ENCODE results near the gene C10orf67. TPM values are rescaled to one million over a fixed set of nuclear protein-coding genes. Genes with fewer than 3 reads are reported as not detected.

Gene C10orf67
- total RNA-seq, 1 experiment from 2014 or later, result 0.13 TPM

DNA sequence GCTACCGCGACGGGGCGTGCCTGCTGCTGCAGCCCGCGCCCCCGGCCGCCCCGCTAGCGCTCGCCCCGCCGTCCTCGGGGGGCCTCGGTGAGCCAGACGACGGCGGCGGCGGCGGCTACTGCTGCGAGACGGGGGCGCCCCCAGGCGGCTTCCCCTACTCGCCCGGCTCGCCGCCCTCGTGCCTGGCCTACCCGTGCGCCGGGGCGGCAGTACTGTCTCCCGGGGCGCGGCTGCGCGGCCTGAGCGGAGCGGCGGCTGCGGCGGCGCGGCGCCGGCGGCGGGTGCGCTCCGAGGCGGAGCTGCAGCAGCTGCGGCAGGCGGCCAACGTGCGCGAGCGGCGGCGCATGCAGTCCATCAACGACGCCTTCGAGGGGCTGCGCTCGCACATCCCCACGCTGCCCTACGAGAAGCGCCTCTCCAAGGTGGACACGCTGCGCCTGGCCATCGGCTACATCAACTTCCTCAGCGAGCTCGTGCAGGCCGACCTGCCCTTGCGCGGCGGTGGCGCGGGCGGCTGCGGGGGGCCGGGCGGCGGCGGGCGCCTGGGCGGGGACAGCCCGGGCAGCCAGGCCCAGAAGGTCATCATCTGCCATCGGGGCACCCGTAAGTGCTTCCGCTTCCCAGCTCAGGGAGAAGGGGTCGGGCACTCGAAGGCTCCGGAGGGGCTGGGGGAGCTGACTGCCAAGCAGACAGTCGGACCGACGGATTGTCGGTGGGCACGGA is 151.7 kb downstream of the C10orf67 start:
- no peaks in the 10 kb centered on the region for H3K36me3 ChIP-seq (ENCODE audit: insufficient read depth, low read length, poor library complexity, severe bottlenecking)
- ChIA-PET CTCF (interaction anchor here (0.7 kb wide), 1 partner anchor 52 kb away, joined by 3 read pairs; no protein-coding TSS in a partner anchor), POLR2A (ENCODE audit: low non-redundant PET) (no interaction called here)
- no TSS peak for BruUV-seq (replicated peaks)
- TF ChIP-seq, protein P1, sequence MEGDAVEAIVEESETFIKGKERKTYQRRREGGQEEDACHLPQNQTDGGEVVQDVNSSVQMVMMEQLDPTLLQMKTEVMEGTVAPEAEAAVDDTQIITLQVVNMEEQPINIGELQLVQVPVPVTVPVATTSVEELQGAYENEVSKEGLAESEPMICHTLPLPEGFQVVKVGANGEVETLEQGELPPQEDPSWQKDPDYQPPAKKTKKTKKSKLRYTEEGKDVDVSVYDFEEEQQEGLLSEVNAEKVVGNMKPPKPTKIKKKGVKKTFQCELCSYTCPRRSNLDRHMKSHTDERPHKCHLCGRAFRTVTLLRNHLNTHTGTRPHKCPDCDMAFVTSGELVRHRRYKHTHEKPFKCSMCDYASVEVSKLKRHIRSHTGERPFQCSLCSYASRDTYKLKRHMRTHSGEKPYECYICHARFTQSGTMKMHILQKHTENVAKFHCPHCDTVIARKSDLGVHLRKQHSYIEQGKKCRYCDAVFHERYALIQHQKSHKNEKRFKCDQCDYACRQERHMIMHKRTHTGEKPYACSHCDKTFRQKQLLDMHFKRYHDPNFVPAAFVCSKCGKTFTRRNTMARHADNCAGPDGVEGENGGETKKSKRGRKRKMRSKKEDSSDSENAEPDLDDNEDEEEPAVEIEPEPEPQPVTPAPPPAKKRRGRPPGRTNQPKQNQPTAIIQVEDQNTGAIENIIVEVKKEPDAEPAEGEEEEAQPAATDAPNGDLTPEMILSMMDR (conservative IDR thresholded peaks at IDR 0.05; ENCODE audit: low read depth, low read length), result no peak
- no peak for TF ChIP-seq EZH2 (IDR thresholded peaks at IDR 0.05; ENCODE audit: borderline replicate concordance, low read depth, low read length, poor library complexity, severe bottlenecking)
- no peak overlapping the region for H3K27ac ChIP-seq (ENCODE audit: low read depth, low read length, poor library complexity, severe bottlenecking)
- intact Hi-C loops (cut with micrococcal nuclease; ENCODE audit: unreplicated experiment), result no loop called here
- peak overlapping the region; percentile 17 for H3K4me3 ChIP-seq (ENCODE audit: low read depth, low read length, poor library complexity, severe bottlenecking)
- H3K27me3 ChIP-seq (replicated peaks; ENCODE audit: insufficient read depth, low read depth, low read length, poor library complexity), result peaks cover 99% of the 10 kb centered on the region
- DNase-seq (ENCODE audit: low spot score), result peak; percentile 57
- H3K4me1 ChIP-seq (ENCODE audit: insufficient read depth, low read length, poor library complexity, severe bottlenecking), result peaks cover 18% of the 10 kb centered on the region
- no peaks in the 10 kb centered on the region for H3K9me3 ChIP-seq (ENCODE audit: low read depth, low read length, poor library complexity, severe bottlenecking)

DNA sequence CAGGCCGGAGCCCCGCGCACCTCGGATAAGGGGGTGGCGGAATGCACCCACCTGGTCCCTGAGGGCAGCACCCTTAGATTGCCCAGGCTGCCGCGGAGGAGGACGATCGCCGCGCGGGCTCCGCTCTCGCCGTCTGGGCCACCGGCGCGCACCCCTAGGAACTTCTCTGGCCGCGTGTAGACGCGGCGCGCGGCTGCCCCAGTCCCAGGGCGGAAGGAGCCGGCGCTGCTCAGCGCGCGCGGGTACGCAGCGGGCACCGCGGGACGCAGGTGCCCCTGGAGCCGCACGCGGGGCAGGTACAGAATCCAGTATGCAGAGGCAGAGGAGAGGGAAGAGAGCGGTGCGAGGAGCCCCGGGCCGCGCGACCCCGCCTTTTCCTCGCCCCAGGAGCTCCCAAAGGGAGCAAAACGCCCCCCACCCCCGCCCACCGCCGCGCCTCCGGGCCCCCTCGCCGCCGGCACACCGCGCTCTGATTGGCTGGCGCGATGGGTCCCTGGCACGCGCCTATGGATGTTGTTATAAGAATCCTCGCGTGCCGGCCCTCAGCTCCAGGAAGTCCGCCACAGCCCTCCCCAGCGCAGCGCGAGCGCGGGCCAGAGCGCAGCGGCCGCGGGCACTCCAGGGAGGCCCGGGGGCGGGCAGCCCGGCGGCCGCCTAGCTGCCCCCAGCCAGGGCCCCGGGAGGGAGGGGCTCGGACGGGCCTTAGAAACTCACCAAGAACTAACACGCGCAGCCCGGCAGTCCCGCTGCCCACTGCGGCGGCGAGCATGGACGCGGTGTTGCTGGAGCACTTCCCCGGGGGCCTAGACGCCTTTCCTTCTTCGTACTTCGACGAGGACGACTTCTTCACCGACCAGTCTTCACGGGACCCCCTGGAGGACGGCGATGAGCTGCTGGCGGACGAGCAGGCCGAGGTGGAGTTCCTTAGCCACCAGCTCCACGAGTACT is 152.6 kb downstream of the C10orf67 start, which contains the start of gene PTF1A:
PTF1A (plus strand) TSS at position 549 of the 948 bp plus-strand sequence; CDS start at position 768, 219 bp downstream.
- DNase-seq (ENCODE audit: low spot score), result peak; percentile 26
- H3K27me3 ChIP-seq (replicated peaks; ENCODE audit: insufficient read depth, low read depth, low read length, poor library complexity), result peaks cover 99% of the 10 kb centered on the region
- no peaks in the 10 kb centered on the region for H3K36me3 ChIP-seq (ENCODE audit: insufficient read depth, low read length, poor library complexity, severe bottlenecking)
- peak within 1 kb of the TSS; percentile 17 for H3K4me3 ChIP-seq (ENCODE audit: low read depth, low read length, poor library complexity, severe bottlenecking)
- CTCF ChIA-PET, result interaction anchor here (0.7 kb wide), 1 partner anchor 53 kb away, joined by 3 read pairs; no protein-coding TSS in a partner anchor
- peaks cover 18% of the 10 kb centered on the region for H3K4me1 ChIP-seq (ENCODE audit: insufficient read depth, low read length, poor library complexity, severe bottlenecking)
- no peak within 1 kb of the TSS for H3K27ac ChIP-seq (ENCODE audit: low read depth, low read length, poor library complexity, severe bottlenecking)
- no TSS peak for BruUV-seq (replicated peaks)
- intact Hi-C loops (cut with micrococcal nuclease; ENCODE audit: unreplicated experiment), result no loop called here
- POLR2A ChIA-PET (ENCODE audit: low non-redundant PET), result no interaction called here
- TF ChIP-seq, protein P1 (conservative IDR thresholded peaks at IDR 0.05; ENCODE audit: low read depth, low read length), result no peak
- TF ChIP-seq EZH2 (IDR thresholded peaks at IDR 0.05; ENCODE audit: borderline replicate concordance, low read depth, low read length, poor library complexity, severe bottlenecking), result peak; percentile 60
- no peaks in the 10 kb centered on the region for H3K9me3 ChIP-seq (ENCODE audit: low read depth, low read length, poor library complexity, severe bottlenecking)

DNA sequence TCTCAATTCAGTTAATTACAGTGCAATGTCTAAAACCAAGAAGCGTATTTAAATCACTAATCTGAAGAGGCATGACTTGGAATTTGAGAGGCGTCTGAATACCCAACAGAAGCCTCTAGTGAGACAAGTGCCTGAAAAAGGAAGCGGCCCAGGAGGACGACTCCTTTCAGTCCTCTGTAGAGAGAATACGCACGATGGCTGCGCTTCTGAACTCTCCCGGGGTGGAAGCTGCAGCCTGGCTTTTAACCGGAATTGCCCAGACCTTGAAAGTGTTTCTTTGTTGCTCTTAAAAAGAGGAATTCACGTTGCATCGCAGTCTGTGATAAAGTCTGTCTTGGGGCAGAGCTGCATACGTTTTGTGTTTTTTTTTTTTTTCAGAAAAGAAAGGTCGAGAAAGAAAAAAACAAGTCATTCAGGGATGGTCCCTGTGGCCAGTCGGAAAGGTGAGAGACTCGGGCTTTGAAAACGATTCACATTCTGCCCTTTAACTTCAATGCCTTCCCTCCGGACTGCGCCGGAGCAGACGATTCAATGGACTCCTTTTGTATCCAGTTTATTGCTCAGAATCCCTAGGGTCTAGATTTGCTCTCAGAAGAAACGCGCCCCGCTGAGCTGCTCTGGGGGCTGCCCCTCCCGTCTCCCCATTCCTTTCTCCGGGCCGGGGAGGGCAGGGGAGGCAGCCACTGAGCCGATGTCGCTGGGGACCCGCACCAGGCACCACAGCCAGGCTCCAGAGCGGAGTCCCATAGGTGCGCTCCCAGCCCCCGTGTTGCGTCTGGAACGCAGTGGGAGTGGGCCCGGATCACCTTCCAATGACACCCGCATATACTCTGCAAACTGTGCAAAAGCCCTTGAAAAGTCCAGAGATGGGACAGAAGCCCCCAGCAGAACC is 153.5 kb downstream of the C10orf67 start:
- TF ChIP-seq, protein P1 (conservative IDR thresholded peaks at IDR 0.05; ENCODE audit: low read depth, low read length), result no peak
- TF ChIP-seq EZH2 (IDR thresholded peaks at IDR 0.05; ENCODE audit: borderline replicate concordance, low read depth, low read length, poor library complexity, severe bottlenecking), result peak; percentile 81
- ChIA-PET POLR2A (ENCODE audit: low non-redundant PET) (interaction anchor here (0.6 kb wide), 1 partner anchor 10 kb away, joined by 4 read pairs; no protein-coding TSS in a partner anchor), CTCF (no interaction called here)
- Histone ChIP-seq H3K27ac (ENCODE audit: low read depth, low read length, poor library complexity, severe bottlenecking) (no peak overlapping the region), H3K4me1 (ENCODE audit: insufficient read depth, low read length, poor library complexity, severe bottlenecking) (peaks cover 18% of the 10 kb centered on the region), H3K4me3 (ENCODE audit: low read depth, low read length, poor library complexity, severe bottlenecking) (no peak overlapping the region), H3K27me3 (replicated peaks; ENCODE audit: insufficient read depth, low read depth, low read length, poor library complexity) (peaks cover 99% of the 10 kb centered on the region), H3K9me3 (ENCODE audit: low read depth, low read length, poor library complexity, severe bottlenecking) (no peaks in the 10 kb centered on the region), H3K36me3 (ENCODE audit: insufficient read depth, low read length, poor library complexity, severe bottlenecking) (no peaks in the 10 kb centered on the region)
- no TSS peak for BruUV-seq (replicated peaks)
- no peak for DNase-seq (ENCODE audit: low spot score)
- intact Hi-C loops (cut with micrococcal nuclease; ENCODE audit: unreplicated experiment), result no loop called here

Data from A673 (cell line).